GM20000 (cell line): ENCODE results near the gene SH3GL3.
A peak's percentile ranks its signal among the peaks of the same experiment; 100 is the strongest.

ENCODE experiments used
- DNase-seq: peaks from one replicate; pipeline ENCODE4 v3.0.0; 2012; ENCODE audit warnings: low spot score
- TF ChIP-seq, protein P1 (sequence below): IDR thresholded peaks from 2 replicates; pipeline ENCODE4 v1.5.1; 2012; ENCODE audit warnings: mild to moderate bottlenecking, control low read depth; ENCODE audit errors: extremely low read depth, missing control alignments

The SH3GL3 gene

DNA sequence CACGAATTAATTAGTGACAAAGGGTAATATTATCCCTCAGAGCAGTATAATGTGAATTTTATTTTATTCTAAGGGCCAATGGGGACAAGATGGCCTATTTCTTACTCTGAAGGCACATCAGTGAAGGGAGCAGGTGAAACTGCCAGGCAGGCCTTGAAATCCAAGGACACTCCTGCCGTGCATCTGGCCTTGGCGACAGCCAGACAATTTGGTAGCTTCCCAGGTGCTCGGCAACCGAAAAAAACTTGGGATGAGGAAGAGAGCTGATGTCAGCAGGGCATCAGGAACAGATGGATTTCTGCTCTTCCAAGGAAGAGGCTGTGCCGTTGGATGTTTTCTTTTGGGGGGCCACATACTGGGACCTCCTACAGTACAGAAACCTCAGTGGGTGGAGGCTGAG, 123.6 kb downstream of the SH3GL3 start:
- TF ChIP-seq, protein P1, sequence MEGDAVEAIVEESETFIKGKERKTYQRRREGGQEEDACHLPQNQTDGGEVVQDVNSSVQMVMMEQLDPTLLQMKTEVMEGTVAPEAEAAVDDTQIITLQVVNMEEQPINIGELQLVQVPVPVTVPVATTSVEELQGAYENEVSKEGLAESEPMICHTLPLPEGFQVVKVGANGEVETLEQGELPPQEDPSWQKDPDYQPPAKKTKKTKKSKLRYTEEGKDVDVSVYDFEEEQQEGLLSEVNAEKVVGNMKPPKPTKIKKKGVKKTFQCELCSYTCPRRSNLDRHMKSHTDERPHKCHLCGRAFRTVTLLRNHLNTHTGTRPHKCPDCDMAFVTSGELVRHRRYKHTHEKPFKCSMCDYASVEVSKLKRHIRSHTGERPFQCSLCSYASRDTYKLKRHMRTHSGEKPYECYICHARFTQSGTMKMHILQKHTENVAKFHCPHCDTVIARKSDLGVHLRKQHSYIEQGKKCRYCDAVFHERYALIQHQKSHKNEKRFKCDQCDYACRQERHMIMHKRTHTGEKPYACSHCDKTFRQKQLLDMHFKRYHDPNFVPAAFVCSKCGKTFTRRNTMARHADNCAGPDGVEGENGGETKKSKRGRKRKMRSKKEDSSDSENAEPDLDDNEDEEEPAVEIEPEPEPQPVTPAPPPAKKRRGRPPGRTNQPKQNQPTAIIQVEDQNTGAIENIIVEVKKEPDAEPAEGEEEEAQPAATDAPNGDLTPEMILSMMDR = no peak
- no peak for DNase-seq

DNA sequence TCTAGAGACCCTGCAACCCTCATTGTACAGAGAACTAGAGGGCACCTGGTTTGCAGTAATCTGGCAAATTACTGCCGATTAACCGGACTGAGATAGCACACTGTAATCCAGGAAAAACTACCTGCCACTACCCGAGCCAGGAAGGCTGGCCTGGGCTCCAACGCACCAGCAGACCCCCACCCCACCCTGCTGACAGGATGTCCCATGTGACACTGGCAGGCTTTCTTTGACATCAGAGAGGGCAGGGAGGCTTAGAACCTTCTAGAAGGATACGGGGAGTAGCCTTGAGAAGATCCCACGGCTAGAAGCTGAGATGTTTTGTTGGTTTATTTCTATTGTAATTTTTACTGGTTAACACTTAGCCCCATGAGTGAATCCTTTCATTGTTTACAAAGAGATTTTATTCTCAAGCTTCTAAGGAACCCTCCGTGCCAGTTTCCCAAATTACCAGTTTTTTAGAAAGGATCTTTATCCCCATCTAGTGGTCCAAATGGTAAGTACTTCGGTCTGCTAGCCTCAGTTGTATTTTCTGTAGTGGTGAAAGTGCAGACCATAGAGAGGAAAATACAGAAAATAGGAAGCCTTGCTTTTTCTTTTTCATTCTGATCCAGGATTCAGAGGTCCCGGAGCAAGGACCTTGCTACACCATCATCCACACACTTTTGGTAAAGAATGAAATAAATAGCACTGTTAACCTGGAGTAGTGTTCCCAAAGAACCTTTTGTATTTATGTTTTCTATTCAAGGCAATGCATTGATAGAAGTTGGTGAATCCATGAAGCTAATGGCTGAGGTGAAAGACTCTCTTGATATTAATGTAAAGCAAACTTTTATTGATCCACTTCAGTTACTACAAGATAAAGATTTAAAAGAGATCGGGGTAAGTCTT, 124.9 kb downstream of the SH3GL3 start:
- peak; percentile 20 for DNase-seq
- TF ChIP-seq, protein P1 = peak; percentile 30

DNA sequence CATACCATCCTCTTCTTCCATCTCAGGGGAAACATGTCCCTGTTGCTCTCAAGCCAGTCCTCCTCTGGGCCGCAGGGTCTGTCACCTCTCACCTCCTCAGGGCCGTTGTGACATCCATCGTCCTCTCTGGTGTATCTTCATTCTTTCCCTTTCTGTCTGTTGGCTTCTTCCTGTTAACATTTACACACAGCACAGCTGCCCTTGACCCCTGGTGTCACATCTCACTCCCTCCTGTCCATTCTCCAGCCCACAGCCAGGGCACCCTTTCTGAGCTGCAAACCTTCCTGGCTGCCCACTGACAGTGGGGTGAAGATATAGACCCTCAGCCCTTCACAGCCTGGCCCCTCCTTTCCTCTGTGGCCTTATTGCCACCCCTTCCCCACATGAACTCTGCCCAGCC, 127.2 kb downstream of the SH3GL3 start:
- no peak for DNase-seq
- TF ChIP-seq, protein P1 = no peak

DNA sequence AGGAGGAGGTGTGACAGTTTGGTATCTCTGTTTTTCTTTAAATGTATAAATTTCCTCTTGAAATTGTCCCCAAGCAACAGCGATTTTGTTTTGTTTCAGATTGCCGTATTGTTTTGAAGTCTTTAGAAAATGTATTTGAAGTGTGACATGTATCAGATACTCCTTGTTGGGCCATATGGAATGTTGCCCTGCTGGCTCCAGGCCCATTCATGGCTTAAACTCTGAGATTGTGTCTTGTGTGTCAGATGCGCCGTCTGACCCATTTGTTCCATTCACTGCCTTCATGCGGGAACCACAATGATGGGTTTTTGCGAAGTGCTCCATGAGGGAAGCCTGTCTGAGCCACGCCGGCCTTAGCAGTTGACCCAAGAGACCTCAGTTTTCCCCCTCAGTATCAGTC, 131.6 kb downstream of the SH3GL3 start:
- DNase-seq = no peak
- TF ChIP-seq, protein P1 = no peak

DNA sequence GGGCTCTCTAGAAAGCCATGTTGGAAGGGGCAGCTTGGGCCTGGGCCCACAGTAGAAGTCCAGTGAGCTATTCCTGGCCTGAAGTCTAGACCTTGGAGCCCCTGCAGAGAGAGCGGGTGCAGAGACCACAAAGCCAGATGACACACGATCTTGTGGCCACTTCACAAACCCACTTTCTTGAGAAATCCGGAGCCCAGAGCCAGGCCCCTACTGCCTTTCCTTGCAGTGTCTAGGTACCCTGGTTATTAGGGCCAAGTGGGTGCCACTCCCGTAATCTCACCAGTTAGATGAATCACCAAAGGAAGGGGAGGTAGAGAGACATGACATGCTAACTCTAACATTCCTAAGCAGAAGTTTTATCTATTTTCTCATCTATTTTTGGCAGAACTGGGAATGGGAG, 134.2 kb downstream of the SH3GL3 start:
- DNase-seq = no peak
- TF ChIP-seq, protein P1 = no peak

DNA sequence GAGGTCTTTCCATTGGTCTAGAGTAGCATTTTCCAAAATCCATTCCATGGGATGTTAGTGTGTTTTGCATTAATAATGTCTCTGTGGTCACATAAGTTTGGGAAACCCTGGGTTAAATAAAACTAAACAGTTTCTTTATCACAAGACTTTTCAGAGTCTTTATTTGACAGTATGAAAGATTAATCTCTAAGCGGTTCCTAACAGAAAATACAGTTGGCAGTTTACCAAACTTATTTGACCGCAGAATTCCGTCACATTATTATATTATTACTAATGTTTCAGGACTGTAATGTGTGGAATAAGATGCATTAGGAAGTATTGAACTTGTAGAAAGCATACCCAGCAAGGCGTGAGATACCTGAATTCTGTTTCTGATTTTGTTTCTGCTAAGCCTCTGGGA, 135.2 kb downstream of the SH3GL3 start:
- no peak for DNase-seq
- TF ChIP-seq, protein P1 = no peak

DNA sequence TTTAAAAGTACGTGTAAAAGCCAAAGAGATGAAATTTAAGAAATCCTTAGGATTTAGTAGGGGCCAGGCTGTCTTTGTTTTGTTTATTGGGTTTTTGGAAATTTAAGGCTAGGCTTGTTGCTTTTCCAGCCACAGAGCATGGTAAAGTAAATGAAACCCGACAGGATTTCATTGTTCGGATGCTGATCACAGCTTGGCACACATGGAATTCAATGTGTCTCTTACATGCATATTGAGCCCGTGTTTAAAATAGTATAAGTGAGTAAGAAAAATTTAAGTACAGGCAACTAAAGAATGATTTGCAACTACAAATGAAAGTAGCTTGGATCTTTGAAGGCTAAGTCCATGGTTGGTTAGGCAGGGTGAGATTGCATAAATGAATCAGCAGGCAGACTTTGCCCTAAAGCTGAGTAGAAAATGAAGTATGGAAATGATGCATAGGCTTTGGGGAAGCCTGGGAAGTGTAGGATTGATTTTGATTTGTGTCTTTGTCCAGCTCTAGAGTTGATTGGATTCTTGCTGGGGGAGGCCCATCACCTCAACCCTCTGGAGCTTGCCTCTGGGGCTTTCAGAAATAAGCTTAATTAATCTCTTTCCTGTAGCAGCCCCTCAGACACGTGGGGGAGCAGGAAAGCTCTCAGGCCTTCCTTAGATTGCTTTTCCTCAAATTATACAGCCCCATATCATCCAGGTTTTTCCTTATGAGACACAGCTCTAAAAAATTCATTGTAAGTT, 138.6 kb downstream of the SH3GL3 start:
- TF ChIP-seq, protein P1 = no peak
- no peak for DNase-seq
